Osteocyte (in vitro differentiated cells): ENCODE data around the gene TCF7L1. TPM values are rescaled to one million over a fixed set of nuclear protein-coding genes. Genes with fewer than 3 reads are reported as not detected.

Experiments
- DNase-seq: peaks from one replicate; pipeline ENCODE4 v3.0.0; 2021; ENCODE audit warnings: mixed read lengths; ENCODE audit not compliant: unreplicated experiment; ENCODE audit errors: extremely low spot score
- H3K27ac Mint-ChIP-seq: one replicate; pipeline ENCODE4 v1.8.0; 2021; ENCODE audit warnings: mild to moderate bottlenecking, mixed read lengths; ENCODE audit not compliant: unreplicated experiment
- H3K27me3 Mint-ChIP-seq: one replicate; pipeline ENCODE4 v1.8.0; 2021; ENCODE audit warnings: mixed read lengths; ENCODE audit not compliant: unreplicated experiment
- H3K36me3 Mint-ChIP-seq: one replicate; pipeline ENCODE4 v1.8.0; 2021; ENCODE audit warnings: mixed read lengths; ENCODE audit not compliant: unreplicated experiment
- H3K4me1 Mint-ChIP-seq: one replicate; pipeline ENCODE4 v1.8.0; 2021; ENCODE audit warnings: mixed read lengths; ENCODE audit not compliant: unreplicated experiment
- H3K4me3 Mint-ChIP-seq: one replicate; pipeline ENCODE4 v1.8.0; 2021; ENCODE audit warnings: mild to moderate bottlenecking, moderate library complexity, mixed read lengths; ENCODE audit not compliant: unreplicated experiment
- H3K9me3 Mint-ChIP-seq: one replicate; pipeline ENCODE4 v1.8.0; 2021; ENCODE audit warnings: mixed read lengths; ENCODE audit not compliant: unreplicated experiment
- CTCF ChIP-seq: fragments of 200-600 bp; sonication (generic); IDR thresholded peaks from 2 replicates; pipeline ENCODE4 v1.5.0; 2021; ENCODE audit warnings: antibody characterized with exemption, mild to moderate bottlenecking, moderate library complexity
- total RNA-seq: library from RNA; stranded (reverse); gene quantifications from 2 replicates; pipeline ENCODE4 v1.2.1, GENCODE V29; 2021

Gene TCF7L1
- total RNA-seq, 1 donor from 2014 or later = 31.8 TPM

DNA sequence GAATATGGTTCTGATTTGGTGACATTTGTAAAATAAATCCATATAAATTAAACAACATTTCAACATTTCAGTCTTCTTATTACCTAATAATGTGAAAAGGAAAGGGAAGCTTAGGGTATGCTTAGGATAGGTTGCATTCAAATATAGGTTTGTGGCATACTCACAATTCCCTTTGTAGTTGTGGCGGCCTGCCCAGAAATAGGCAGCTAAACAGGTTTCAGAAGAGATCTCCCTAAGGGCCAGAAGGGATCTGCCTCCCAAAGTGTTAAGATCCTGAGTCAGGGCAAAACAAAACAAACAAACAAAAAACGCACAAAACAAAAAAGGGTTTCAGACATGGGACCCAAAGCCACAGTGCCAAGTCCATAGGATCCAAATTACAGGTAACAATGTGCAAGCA, 41.4 kb upstream of the TCF7L1 start:
- H3K4me3 Mint-ChIP-seq = no peak overlapping the region
- H3K27ac Mint-ChIP-seq = no peak overlapping the region
- peaks cover 18% of the 10 kb centered on the region for H3K27me3 Mint-ChIP-seq
- no peaks in the 10 kb centered on the region for H3K9me3 Mint-ChIP-seq
- TF ChIP-seq CTCF = no peak
- no peaks in the 10 kb centered on the region for H3K4me1 Mint-ChIP-seq
- no peaks in the 10 kb centered on the region for H3K36me3 Mint-ChIP-seq
- no peak for DNase-seq

DNA sequence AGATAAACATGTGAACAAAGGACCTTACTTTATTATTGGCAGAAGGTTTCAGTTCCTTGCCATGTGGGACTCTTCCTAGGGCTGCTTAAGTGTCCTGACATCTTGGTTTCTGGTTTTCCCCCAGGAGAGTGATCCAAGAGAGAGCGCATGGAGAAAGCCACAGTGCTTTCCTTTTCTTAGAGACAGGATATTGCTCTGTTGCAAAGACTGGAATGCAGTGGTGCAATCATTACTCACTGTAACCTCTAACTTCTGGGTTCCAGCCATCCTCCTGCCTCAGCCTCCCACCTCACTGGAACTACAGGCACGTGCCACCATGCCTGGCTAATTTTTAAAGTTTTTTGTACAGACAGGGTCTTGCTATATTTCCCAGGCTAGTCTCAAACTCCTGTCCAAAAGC, 38.1 kb upstream of the TCF7L1 start:
- no peak for TF ChIP-seq CTCF
- no peak for DNase-seq
- H3K4me3 Mint-ChIP-seq = no peak overlapping the region
- H3K9me3 Mint-ChIP-seq = no peaks in the 10 kb centered on the region
- H3K27ac Mint-ChIP-seq = no peak overlapping the region
- no peaks in the 10 kb centered on the region for H3K4me1 Mint-ChIP-seq
- no peaks in the 10 kb centered on the region for H3K36me3 Mint-ChIP-seq
- peaks cover 37% of the 10 kb centered on the region for H3K27me3 Mint-ChIP-seq

- H3K27me3 Mint-ChIP-seq = peaks cover 43% of the 10 kb centered on the region
- no peak for TF ChIP-seq CTCF
- H3K9me3 Mint-ChIP-seq = no peaks in the 10 kb centered on the region
- no peak overlapping the region for H3K4me3 Mint-ChIP-seq
- no peaks in the 10 kb centered on the region for H3K4me1 Mint-ChIP-seq
- no peaks in the 10 kb centered on the region for H3K36me3 Mint-ChIP-seq
- H3K27ac Mint-ChIP-seq = no peak overlapping the region
- DNase-seq = no peak
Observed at GRCh38 chr2:85096616-85097015, 36.6 kb upstream of the TCF7L1 start.

GRCh38 chr2:85104228-85104627, 29.0 kb upstream of the TCF7L1 start:
- no peaks in the 10 kb centered on the region for H3K4me1 Mint-ChIP-seq
- no peak for DNase-seq
- peaks cover 25% of the 10 kb centered on the region for H3K27me3 Mint-ChIP-seq
- H3K27ac Mint-ChIP-seq = no peak overlapping the region
- H3K4me3 Mint-ChIP-seq = no peak overlapping the region
- H3K9me3 Mint-ChIP-seq = no peaks in the 10 kb centered on the region
- no peak for TF ChIP-seq CTCF
- H3K36me3 Mint-ChIP-seq = no peaks in the 10 kb centered on the region

DNA sequence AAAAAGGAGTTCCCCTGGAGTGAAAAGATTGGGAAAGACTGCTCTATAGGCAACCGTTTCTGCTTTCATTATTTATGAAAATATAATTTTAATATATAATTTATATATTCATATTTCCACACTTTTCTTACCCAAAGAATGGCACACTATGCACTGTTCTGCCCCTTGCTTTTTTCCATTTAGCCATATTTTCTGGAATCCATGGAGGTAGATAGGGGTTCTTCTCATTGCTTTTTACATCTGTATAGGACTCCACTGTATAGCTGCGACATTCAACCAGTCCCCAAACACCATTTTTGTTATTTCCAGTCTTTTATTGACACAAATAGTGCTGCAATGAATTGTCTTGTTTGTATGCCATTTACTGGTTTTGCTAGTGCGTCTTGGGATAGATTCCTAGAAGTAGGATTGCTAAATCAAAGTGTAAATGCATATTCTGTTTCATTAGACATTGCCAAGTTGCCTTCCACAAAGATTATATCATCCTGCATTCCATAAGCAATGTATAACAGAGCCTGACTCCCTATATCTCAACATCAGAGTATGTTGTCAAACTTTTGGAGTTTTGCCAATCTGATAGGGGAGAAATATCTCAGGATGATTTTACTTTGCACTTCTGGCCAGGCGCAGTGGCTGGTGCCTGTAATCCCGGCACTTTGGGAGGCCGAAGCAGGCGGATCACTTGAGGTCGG, 26.6 kb upstream of the TCF7L1 start:
- no peaks in the 10 kb centered on the region for H3K36me3 Mint-ChIP-seq
- H3K27me3 Mint-ChIP-seq = peaks cover 17% of the 10 kb centered on the region
- H3K27ac Mint-ChIP-seq = no peak overlapping the region
- no peak for DNase-seq
- H3K4me3 Mint-ChIP-seq = no peak overlapping the region
- no peaks in the 10 kb centered on the region for H3K4me1 Mint-ChIP-seq
- no peak for TF ChIP-seq CTCF
- H3K9me3 Mint-ChIP-seq = no peaks in the 10 kb centered on the region
